B cell (primary cell): ENCODE measurements around the gene MTFR1L. TPM values are rescaled to one million over a fixed set of nuclear protein-coding genes. Genes with fewer than 3 reads are reported as not detected.

ENCODE experiments used
- ATAC-seq: fragments of 200-7000 bp; cut with Tn5 transposase; one replicate; pipeline ENCODE4 v1.10.0; 2021; ENCODE audit warnings: low read depth, mild to moderate bottlenecking, moderate number of reproducible peaks, moderate library complexity
- CTCF ChIA-PET: fragments of 350-600 bp; sonication (Branson Sonifier 250); formaldehyde crosslinking; loops from one replicate; lab custom pipeline; 2021; ENCODE audit warnings: antibody characterized with exemption, inconsistent platforms; lab: Charles Lee
- POLR2A ChIA-PET: fragments of 350-600 bp; sonication (Branson Sonifier 250); formaldehyde crosslinking; loops from one replicate; lab custom pipeline; 2021; ENCODE audit warnings: antibody characterized with exemption; lab: Charles Lee
- DNase-seq: peaks from one replicate; pipeline ENCODE4 v3.0.0; 2013
- H2AFZ ChIP-seq: 2 replicates; pipeline ENCODE4 v1.6.1; 2012; ENCODE audit warnings: mild to moderate bottlenecking, low read depth, low read length; ENCODE audit not compliant: insufficient read depth, poor library complexity, severe bottlenecking
- H3K27ac ChIP-seq, 2 donors: 1 replicate in 1 of 2; 2 replicates in 1 of 2; pipeline ENCODE4 v1.5.1; 2012 to 2013; ENCODE audit warnings: low read length in 2 of 2, mild to moderate bottlenecking in 2 of 2, moderate library complexity in 1 of 2
- H3K27me3 ChIP-seq, 4 experiments: fragments of 200-600 bp in 1 of 4; sonication (generic) in 1 of 4; replicated peaks in 1 of 4; 1 replicate in 2 of 4; 2 replicates in 2 of 4; pipeline versions ENCODE4 v1.6.1 to v1.7.0; 2013 to 2016; ENCODE audit warnings: low read length in 3 of 4, mild to moderate bottlenecking in 2 of 4, mixed read lengths in 1 of 4, moderate library complexity in 1 of 4; ENCODE audit not compliant: insufficient read depth in 4 of 4, control insufficient read depth in 3 of 4; ENCODE audit errors: control extremely low read depth in 1 of 4
- H3K36me3 ChIP-seq, 2 experiments: replicated peaks in 1 of 2; 1 replicate in 1 of 2; 2 replicates in 1 of 2; pipeline versions ENCODE4 v1.6.1 to v1.7.1; 2013; ENCODE audit warnings: low read length in 1 of 2; ENCODE audit not compliant: insufficient read depth in 2 of 2, control insufficient read depth in 1 of 2; ENCODE audit errors: control extremely low read depth in 1 of 2, extremely low read depth in 1 of 2
- H3K4me1 ChIP-seq, 2 donors: fragments of 200-600 bp in 1 of 2; sonication (generic) in 1 of 2; 1 replicate in 1 of 2; 2 replicates in 1 of 2; pipeline versions ENCODE4 v1.5.1 to v1.6.1; 2013 to 2017; ENCODE audit warnings: low read length in 2 of 2; ENCODE audit not compliant: control insufficient read depth in 2 of 2, insufficient read depth in 2 of 2
- H3K4me2 ChIP-seq: replicated peaks from 2 replicates; pipeline ENCODE3; 2012; ENCODE audit warnings: mild to moderate bottlenecking, low read depth, low read length; ENCODE audit not compliant: poor library complexity, severe bottlenecking
- H3K4me3 ChIP-seq, 5 experiments: fragments of 200-600 bp in 1 of 5; sonication (generic) in 1 of 5; 1 replicate in 3 of 5; 2 replicates in 2 of 5; pipeline versions ENCODE4 v1.5.1 to v1.7.0; 2011 to 2016; ENCODE audit warnings: low read length in 4 of 5, mild to moderate bottlenecking in 4 of 5, low read depth in 2 of 5, control low read depth in 1 of 5, moderate library complexity in 1 of 5; ENCODE audit not compliant: insufficient read depth in 1 of 5; ENCODE audit errors: control extremely low read depth in 1 of 5, extremely low read depth in 1 of 5
- H3K79me2 ChIP-seq: fragments of 200-600 bp; sonication (generic); one replicate; pipeline ENCODE4 v1.6.0; 2016; ENCODE audit warnings: low read length; ENCODE audit not compliant: control insufficient read depth, insufficient read depth
- H3K9ac ChIP-seq: fragments of 200-600 bp; sonication (generic); 2 replicates; pipeline ENCODE4 v1.6.1; 2017; ENCODE audit warnings: mild to moderate bottlenecking, low read length, moderate library complexity
- H3K9me3 ChIP-seq, 3 donors: one replicate each; pipeline versions ENCODE4 v1.6.1 to v1.7.1; 2013; ENCODE audit warnings: low read length in 2 of 3; ENCODE audit not compliant: control insufficient read depth in 2 of 3, insufficient read depth in 1 of 3; ENCODE audit errors: control extremely low read depth in 1 of 3
- H4K20me1 ChIP-seq: 2 replicates; pipeline ENCODE4 v1.6.0; 2012; ENCODE audit warnings: mild to moderate bottlenecking, low read length; ENCODE audit not compliant: insufficient read depth, control insufficient read depth, poor library complexity, severe bottlenecking
- H3K27ac Mint-ChIP-seq: one replicate; pipeline ENCODE4 v1.8.0; 2021; ENCODE audit warnings: mixed read lengths
- H3K27me3 Mint-ChIP-seq: one replicate; pipeline ENCODE4 v1.8.0; 2021; ENCODE audit warnings: mixed read lengths
- H3K4me1 Mint-ChIP-seq: one replicate; pipeline ENCODE4 v1.8.0; 2021; ENCODE audit warnings: mixed read lengths
- H3K4me3 Mint-ChIP-seq: one replicate; pipeline ENCODE4 v1.8.0; 2021; ENCODE audit warnings: mixed read lengths
- H3K9me3 Mint-ChIP-seq: one replicate; pipeline ENCODE4 v1.8.0; 2022; ENCODE audit warnings: mixed read lengths; ENCODE audit not compliant: insufficient read depth
- CTCF ChIP-seq: fragments of 200-600 bp; IDR thresholded peaks from one replicate; pipeline ENCODE4 v1.8.0; 2022; ENCODE audit warnings: antibody characterized with exemption, mild to moderate bottlenecking
- EZH2 ChIP-seq: IDR thresholded peaks from 2 replicates; pipeline ENCODE4 v1.6.1; 2012; ENCODE audit warnings: borderline replicate concordance, low read depth, mild to moderate bottlenecking, moderate library complexity, low read length; ENCODE audit not compliant: insufficient read depth, poor library complexity, severe bottlenecking
- WGBS: methylation state at CpG from one replicate; pipeline ENCODE4 v1.1.5; 2013; ENCODE audit warnings: missing lambda C conversion rate; ENCODE audit not compliant: insufficient coverage; 5-methylcytosine and 5-hydroxymethylcytosine counted together
- intact Hi-C: fragments of 100-400 bp; cut with micrococcal nuclease; formaldehyde crosslinking; loops from one replicate; pipeline ENCODE4 v1.10.0; 2022
- polyA plus RNA-seq: library from polyadenylated mRNA; depleted of rRNA; stranded (reverse); fragments of >200 nt; gene quantifications from 2 replicates; pipeline ENCODE4 v1.2.3, GENCODE V29; 2012
- total RNA-seq, 2 donors: library from RNA; stranded (reverse); fragments of 120-200 nt in 1 of 2; gene quantifications; 1 replicate in 1 of 2; 2 replicates in 1 of 2; pipeline versions ENCODE4 v1.2.3 to v1.2.4, GENCODE V29; 2013 to 2022

MTFR1L gene
- total and polyA plus RNA-seq, 2 donors (not counting 1 experiment from before 2014, with no cell fraction given), result 41.5 to 44.6 TPM

- Mint-ChIP-seq H3K4me3 (no peak overlapping the region), H3K4me1 (peaks cover 26% of the 10 kb centered on the region), H3K27ac (no peak overlapping the region), H3K27me3 (no peaks in the 10 kb centered on the region), H3K9me3 (no peaks in the 10 kb centered on the region)
- Histone ChIP-seq H3K27ac (no peak overlapping the region), H3K9me3 (no peaks in the 10 kb centered on the region), H3K4me2 (no peak overlapping the region), H3K79me2 (peaks cover 4% of the 10 kb centered on the region), H3K36me3 (peaks cover 0 to 3% of the 10 kb centered on the region in 2 experiments), H3K4me3 (no peak overlapping the region), H3K4me1 (peaks cover 20 to 21% of the 10 kb centered on the region in 2 donors), H3K9ac (no peak overlapping the region), H4K20me1 (no peaks in the 10 kb centered on the region), H3K27me3 (peaks cover 0 to 4% (median 0%) of the 10 kb centered on the region in 4 experiments), H2AFZ (no peak overlapping the region)
- WGBS, result 100% methylated on average over 5 of the region's 15 CpGs
- ChIA-PET POLR2A (interaction anchor here (0.6 kb wide), 1 partner anchor 34 kb away, joined by 5 read pairs; no protein-coding TSS in a partner anchor), CTCF (interaction anchor here (1.1 kb wide), 1 partner anchor 300 kb away, joined by 3 read pairs; no protein-coding TSS in a partner anchor)
- TF ChIP-seq CTCF, result no peak
- no peak for TF ChIP-seq EZH2
- ATAC-seq (no peak), DNase-seq (no peak)
- intact Hi-C loops, result no loop called here
These were observed 14.5 kb upstream of the MTFR1L start for GRCh38 chr1:25804964-25805862.

DNA sequence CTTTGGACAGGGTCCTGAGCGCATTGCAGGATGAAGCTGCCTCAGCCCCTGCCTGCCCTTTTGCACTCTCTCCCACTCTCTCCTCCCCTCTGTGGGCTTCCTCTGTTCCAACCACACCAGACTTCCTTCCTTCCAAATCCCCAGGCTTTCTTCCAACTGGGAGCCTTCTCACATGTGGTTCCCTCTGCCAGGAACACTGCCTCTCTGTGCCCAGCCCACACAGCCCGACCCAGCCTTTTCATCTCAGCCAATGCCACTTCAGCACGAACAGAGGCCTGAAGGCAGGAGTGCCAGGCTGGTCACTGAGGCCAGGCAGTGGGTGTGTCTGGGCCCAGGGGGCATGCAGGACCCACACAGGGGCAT is 13.9 kb upstream of the MTFR1L start:
- POLR2A ChIA-PET, result no interaction called here
- Histone ChIP-seq H3K36me3 (peaks cover 0 to 3% of the 10 kb centered on the region in 2 experiments), H3K9ac (no peak overlapping the region), H4K20me1 (no peaks in the 10 kb centered on the region), H3K4me2 (no peak overlapping the region), H2AFZ (no peak overlapping the region), H3K27me3 (peaks cover 0 to 4% (median 0%) of the 10 kb centered on the region in 4 experiments), H3K4me1 (peaks cover 16 to 23% of the 10 kb centered on the region in 2 donors), H3K27ac (no peak overlapping the region), H3K4me3 (no peak overlapping the region), H3K9me3 (no peaks in the 10 kb centered on the region), H3K79me2 (peaks cover under 1% of the 10 kb centered on the region)
- CTCF ChIA-PET, result no interaction called here
- no peak for TF ChIP-seq EZH2
- no peak for TF ChIP-seq CTCF
- Mint-ChIP-seq H3K4me3 (no peak overlapping the region), H3K27ac (no peak overlapping the region), H3K4me1 (peaks cover 26% of the 10 kb centered on the region), H3K9me3 (no peaks in the 10 kb centered on the region), H3K27me3 (no peaks in the 10 kb centered on the region)
- DNase-seq (no peak), ATAC-seq (no peak)
- 80% methylated on average over 3 of the region's 3 CpGs for WGBS
- intact Hi-C loops, result no loop called here
